ENCODE results near the gene ALDH4A1. TPM values are rescaled to one million over a fixed set of nuclear protein-coding genes. Genes with fewer than 3 reads are reported as not detected.

The ALDH4A1 gene
- total and polyA plus RNA-seq, 9 of the 15 experiments (the other 6 are each of a cell fraction or from before 2014, with no cell fraction given): 0.27 to 31.4 (median 16.6) TPM

DNA sequence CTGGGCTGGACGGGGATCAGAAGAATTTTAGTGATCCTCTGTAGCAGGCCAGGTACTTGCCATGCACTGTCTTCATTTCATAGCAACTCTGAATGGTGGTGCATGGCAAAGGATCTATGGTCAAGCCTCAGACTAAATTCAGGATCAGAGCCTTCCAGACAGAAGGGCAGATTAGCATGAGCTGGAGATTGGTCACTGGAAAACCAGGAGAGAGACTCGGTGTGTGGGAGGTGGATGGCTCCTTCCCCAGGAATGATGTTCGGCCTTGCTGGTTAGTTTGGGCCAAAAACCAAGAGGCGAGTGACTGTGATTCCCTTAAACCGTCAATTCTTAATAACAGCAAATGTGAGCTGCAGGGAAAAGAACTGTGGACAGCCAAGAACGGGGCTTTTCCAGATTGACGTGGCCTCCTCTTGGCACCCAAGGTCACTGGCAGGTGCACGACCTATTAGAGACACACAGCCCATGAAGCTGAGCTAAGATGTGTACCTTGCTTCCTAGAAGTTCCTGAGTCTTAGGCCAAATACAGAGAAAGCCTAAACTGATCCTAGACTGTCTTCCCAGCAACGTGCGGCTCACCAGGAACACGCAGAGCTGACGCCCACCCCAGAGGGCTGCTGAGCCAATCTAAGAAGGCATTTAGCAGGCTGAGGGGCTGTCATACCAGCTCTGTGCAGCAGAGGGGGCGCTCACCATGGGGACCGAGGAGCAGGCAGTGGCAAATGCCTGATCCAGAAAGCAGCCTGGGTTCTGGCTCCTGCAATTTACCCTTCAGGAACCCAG is 18.5 kb downstream of the ALDH4A1 start (continued):
- TF ChIP-seq, protein P1, sequence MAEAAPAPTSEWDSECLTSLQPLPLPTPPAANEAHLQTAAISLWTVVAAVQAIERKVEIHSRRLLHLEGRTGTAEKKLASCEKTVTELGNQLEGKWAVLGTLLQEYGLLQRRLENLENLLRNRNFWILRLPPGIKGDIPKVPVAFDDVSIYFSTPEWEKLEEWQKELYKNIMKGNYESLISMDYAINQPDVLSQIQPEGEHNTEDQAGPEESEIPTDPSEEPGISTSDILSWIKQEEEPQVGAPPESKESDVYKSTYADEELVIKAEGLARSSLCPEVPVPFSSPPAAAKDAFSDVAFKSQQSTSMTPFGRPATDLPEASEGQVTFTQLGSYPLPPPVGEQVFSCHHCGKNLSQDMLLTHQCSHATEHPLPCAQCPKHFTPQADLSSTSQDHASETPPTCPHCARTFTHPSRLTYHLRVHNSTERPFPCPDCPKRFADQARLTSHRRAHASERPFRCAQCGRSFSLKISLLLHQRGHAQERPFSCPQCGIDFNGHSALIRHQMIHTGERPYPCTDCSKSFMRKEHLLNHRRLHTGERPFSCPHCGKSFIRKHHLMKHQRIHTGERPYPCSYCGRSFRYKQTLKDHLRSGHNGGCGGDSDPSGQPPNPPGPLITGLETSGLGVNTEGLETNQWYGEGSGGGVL (CRISPR knock-in tag; IDR thresholded peaks at IDR 0.05): no peak
- TF ChIP-seq ATF7 (IDR thresholded peaks at IDR 0.05) (0 out of 2 replicates have a peak, but pooled peaks have one; percentile 19), HMG20A (CRISPR knock-in tag; conservative IDR thresholded peaks at IDR 0.05) (no peak), TEAD1 (CRISPR knock-in tag; IDR thresholded peaks at IDR 0.05) (no peak), PPARD (CRISPR knock-in tag; IDR thresholded peaks at IDR 0.05) (no peak), POLR2H (tag; IDR thresholded peaks at IDR 0.05; ENCODE audit: low read depth) (no peak), BMI1 (IDR thresholded peaks at IDR 0.05; ENCODE audit: low read length) (no peak), HDAC3 (IDR thresholded peaks at IDR 0.05; ENCODE audit: borderline replicate concordance, partially characterized antibody) (no peak), KLF1 (tag; IDR thresholded peaks at IDR 0.05) (no peak), MCM2 (IDR thresholded peaks at IDR 0.05; ENCODE audit: low read depth) (no peak), MYC (IDR thresholded peaks at IDR 0.05; ENCODE audit: low read depth, low read length) (no peak), MYC (CRISPR knock-in tag; IDR thresholded peaks at IDR 0.05; ENCODE audit: borderline replicate concordance, low read depth) (no peak), ZNF436 (CRISPR knock-in tag; IDR thresholded peaks at IDR 0.05) (no peak), ESRRA (IDR thresholded peaks at IDR 0.05; ENCODE audit: borderline replicate concordance, low read depth) (no peak)
- TF ChIP-seq, protein P2, sequence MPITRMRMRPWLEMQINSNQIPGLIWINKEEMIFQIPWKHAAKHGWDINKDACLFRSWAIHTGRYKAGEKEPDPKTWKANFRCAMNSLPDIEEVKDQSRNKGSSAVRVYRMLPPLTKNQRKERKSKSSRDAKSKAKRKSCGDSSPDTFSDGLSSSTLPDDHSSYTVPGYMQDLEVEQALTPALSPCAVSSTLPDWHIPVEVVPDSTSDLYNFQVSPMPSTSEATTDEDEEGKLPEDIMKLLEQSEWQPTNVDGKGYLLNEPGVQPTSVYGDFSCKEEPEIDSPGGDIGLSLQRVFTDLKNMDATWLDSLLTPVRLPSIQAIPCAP (CRISPR knock-in tag; IDR thresholded peaks at IDR 0.05; ENCODE audit: borderline replicate concordance): no peak
- TF ChIP-seq, protein P3, sequence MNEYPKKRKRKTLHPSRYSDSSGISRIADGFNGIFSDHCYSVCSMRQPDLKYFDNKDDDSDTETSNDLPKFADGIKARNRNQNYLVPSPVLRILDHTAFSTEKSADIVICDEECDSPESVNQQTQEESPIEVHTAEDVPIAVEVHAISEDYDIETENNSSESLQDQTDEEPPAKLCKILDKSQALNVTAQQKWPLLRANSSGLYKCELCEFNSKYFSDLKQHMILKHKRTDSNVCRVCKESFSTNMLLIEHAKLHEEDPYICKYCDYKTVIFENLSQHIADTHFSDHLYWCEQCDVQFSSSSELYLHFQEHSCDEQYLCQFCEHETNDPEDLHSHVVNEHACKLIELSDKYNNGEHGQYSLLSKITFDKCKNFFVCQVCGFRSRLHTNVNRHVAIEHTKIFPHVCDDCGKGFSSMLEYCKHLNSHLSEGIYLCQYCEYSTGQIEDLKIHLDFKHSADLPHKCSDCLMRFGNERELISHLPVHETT (CRISPR knock-in tag; conservative IDR thresholded peaks at IDR 0.05 in 1 of 2, IDR thresholded peaks at IDR 0.05 in 1 of 2): no peak
- TF ChIP-seq, protein P4, sequence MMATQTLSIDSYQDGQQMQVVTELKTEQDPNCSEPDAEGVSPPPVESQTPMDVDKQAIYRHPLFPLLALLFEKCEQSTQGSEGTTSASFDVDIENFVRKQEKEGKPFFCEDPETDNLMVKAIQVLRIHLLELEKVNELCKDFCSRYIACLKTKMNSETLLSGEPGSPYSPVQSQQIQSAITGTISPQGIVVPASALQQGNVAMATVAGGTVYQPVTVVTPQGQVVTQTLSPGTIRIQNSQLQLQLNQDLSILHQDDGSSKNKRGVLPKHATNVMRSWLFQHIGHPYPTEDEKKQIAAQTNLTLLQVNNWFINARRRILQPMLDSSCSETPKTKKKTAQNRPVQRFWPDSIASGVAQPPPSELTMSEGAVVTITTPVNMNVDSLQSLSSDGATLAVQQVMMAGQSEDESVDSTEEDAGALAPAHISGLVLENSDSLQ (IDR thresholded peaks at IDR 0.05): no peak
- TF ChIP-seq, protein P5, sequence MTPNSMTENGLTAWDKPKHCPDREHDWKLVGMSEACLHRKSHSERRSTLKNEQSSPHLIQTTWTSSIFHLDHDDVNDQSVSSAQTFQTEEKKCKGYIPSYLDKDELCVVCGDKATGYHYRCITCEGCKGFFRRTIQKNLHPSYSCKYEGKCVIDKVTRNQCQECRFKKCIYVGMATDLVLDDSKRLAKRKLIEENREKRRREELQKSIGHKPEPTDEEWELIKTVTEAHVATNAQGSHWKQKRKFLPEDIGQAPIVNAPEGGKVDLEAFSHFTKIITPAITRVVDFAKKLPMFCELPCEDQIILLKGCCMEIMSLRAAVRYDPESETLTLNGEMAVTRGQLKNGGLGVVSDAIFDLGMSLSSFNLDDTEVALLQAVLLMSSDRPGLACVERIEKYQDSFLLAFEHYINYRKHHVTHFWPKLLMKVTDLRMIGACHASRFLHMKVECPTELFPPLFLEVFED (CRISPR knock-in tag; conservative IDR thresholded peaks at IDR 0.05): no peak
- TF ChIP-seq, protein P6, sequence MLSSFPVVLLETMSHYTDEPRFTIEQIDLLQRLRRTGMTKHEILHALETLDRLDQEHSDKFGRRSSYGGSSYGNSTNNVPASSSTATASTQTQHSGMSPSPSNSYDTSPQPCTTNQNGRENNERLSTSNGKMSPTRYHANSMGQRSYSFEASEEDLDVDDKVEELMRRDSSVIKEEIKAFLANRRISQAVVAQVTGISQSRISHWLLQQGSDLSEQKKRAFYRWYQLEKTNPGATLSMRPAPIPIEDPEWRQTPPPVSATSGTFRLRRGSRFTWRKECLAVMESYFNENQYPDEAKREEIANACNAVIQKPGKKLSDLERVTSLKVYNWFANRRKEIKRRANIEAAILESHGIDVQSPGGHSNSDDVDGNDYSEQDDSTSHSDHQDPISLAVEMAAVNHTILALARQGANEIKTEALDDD (IDR thresholded peaks at IDR 0.05): no peak
